Measurements from ENCODE around the gene CCDC7.

DNA sequence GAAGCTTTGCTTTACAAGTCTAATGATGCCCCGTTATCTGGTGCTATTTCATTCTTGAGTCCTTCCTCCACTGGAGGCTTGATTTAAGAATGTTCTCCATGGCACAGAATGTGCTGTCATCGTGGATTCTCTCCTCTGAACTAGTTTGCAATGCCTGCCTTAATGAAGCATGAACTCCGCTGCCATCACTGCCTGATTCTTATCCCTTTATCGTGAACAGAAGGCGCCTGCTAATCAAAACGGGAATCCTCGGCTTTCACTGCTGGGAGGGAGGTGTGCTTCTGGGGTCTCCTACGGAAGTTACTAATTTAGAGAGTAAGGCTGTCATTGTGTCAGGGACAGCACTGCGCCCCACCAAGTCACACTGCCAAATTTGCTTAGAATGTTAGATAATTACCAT is 455.9 kb downstream of the CCDC7 start:
- no peak for TF ChIP-seq CTCF (conservative IDR thresholded peaks at IDR 0.05; ENCODE audit: low read length)
- no peak for TF ChIP-seq EZH2phosphoT487 (IDR thresholded peaks at IDR 0.05; ENCODE audit: borderline replicate concordance, low read depth, low read length)
